ENCODE results near the gene CEP20.
A peak's percentile ranks its signal among the peaks of the same experiment; 100 is the strongest.
"Not testable (repeated sequence)": the region's sequence is repeated elsewhere in the genome, so short reads cannot be mapped to it uniquely, and the experiment has no call there.

The CEP20 gene, protein sequence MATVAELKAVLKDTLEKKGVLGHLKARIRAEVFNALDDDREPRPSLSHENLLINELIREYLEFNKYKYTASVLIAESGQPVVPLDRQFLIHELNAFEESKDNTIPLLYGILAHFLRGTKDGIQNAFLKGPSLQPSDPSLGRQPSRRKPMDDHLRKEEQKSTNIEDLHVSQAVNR

DNA sequence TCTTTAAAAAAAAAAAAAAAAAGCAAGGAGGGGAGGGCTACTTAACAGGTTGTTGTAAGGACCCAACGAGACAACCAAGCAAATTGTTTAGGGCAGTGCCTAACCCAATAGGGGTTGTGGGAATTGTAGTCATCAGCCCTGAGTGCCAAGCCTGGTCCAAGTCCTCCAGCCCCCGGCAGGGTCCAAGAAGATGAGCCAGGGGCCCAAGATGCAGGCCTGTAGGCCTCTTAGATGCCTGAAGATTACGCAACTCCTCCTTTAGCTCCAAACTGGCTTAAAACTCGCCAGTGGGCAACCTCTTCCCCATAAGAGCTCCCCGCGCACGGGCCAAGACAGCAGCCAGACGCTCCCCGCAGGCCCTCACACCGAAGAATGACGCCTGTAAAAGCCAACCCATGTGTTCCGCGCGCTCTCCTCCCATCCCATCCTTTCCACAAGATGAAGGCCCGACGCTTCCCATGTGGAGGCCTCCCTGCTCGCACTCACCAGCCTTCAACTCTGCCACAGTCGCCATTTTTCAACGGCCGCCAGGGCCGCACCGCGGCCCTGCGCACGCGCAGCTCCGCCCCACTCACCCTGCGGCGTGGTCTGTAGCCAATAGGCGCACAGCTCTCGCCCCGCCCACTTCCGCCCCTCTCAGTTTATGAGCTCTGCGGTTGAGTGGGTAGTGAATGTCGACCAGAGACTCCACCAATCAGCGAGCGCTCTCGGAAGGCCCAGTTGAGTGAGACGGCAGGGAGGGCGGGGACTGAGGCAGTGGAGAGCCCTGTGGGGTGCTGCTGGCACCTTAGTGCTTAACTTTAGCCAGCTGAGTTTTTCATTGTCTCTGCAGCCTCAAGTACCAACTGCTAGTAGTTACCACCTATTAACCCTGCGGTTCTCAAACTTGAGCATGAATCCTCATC lies at the start of gene CEP20:
Gene CEP20, minus strand, starts transcription at position 532 of the 905 bp plus-strand sequence. Its CDS starts 18 bp downstream, at position 514.
- H3K4me2 ChIP-seq (ENCODE audit: low read depth, low read length, poor library complexity, severe bottlenecking), result peak within 1 kb of the TSS; percentile 89
- no peaks in the 10 kb centered on the region for H3F3A ChIP-seq (ENCODE audit: low read depth)
- no peaks in the 10 kb centered on the region for H3K9me2 ChIP-seq (replicated peaks; ENCODE audit: low read depth, low read length)
- H3K4me1 ChIP-seq (ENCODE audit: insufficient read depth, low read length, poor library complexity, severe bottlenecking), result peaks cover 18% of the 10 kb centered on the region
- H4K20me1 ChIP-seq (ENCODE audit: insufficient read depth, low read length, poor library complexity, severe bottlenecking), result peaks cover 9% of the 10 kb centered on the region
- peak within 1 kb of the TSS; percentile 99 for H3K9ac ChIP-seq (ENCODE audit: low read depth, low read length, poor library complexity, severe bottlenecking)
- H3K36me3 ChIP-seq (ENCODE audit: insufficient read depth, low read length), result no peaks in the 10 kb centered on the region
- H3K4me3 ChIP-seq (ENCODE audit: low read length, poor library complexity, severe bottlenecking), result peak within 1 kb of the TSS; percentile 98
- TF ChIP-seq, protein P1, sequence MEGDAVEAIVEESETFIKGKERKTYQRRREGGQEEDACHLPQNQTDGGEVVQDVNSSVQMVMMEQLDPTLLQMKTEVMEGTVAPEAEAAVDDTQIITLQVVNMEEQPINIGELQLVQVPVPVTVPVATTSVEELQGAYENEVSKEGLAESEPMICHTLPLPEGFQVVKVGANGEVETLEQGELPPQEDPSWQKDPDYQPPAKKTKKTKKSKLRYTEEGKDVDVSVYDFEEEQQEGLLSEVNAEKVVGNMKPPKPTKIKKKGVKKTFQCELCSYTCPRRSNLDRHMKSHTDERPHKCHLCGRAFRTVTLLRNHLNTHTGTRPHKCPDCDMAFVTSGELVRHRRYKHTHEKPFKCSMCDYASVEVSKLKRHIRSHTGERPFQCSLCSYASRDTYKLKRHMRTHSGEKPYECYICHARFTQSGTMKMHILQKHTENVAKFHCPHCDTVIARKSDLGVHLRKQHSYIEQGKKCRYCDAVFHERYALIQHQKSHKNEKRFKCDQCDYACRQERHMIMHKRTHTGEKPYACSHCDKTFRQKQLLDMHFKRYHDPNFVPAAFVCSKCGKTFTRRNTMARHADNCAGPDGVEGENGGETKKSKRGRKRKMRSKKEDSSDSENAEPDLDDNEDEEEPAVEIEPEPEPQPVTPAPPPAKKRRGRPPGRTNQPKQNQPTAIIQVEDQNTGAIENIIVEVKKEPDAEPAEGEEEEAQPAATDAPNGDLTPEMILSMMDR (conservative IDR thresholded peaks at IDR 0.05; ENCODE audit: low read length), result no peak
- TF ChIP-seq EZH2phosphoT487 (IDR thresholded peaks at IDR 0.05; ENCODE audit: borderline replicate concordance), result no peak
- H3K79me2 ChIP-seq (ENCODE audit: insufficient read depth, low read length), result peaks cover 46% of the 10 kb centered on the region
- no peaks in the 10 kb centered on the region for H3K9me3 ChIP-seq (ENCODE audit: insufficient read depth, low read depth, low read length)
- H2AFZ ChIP-seq (ENCODE audit: low read length), result peak within 1 kb of the TSS; percentile 91
- no peaks in the 10 kb centered on the region for H3K27me3 ChIP-seq (ENCODE audit: insufficient read depth, low read length, poor library complexity, severe bottlenecking)

DNA sequence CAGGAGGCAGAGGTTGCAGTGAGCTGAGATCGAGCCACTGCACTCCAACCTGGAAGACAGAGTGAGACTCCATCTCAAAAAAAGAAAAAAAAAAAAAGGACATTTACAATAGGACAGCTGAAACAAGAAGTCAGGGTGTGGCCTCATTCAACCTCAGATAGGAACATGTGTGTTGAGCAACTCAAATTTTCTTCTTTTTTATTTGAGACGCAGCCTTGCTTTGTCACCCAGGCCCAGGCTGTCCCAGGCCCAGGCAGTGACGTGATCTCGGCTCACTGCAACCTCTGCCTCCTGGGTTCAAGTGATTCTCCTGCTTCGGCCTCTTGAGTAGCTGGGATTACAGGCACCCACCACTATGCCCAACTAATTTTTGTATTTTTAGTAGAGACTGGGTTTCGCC lies 48.4 kb upstream of the CEP20 start:
- H3K27me3 ChIP-seq (ENCODE audit: insufficient read depth, low read length, poor library complexity, severe bottlenecking); H3F3A ChIP-seq (ENCODE audit: low read depth); H3K4me2 ChIP-seq (ENCODE audit: low read depth, low read length, poor library complexity, severe bottlenecking); H3K4me1 ChIP-seq (ENCODE audit: insufficient read depth, low read length, poor library complexity, severe bottlenecking); H2AFZ ChIP-seq (ENCODE audit: low read length); H3K9me2 ChIP-seq (replicated peaks; ENCODE audit: low read depth, low read length); H4K20me1 ChIP-seq (ENCODE audit: insufficient read depth, low read length, poor library complexity, severe bottlenecking); H3K36me3 ChIP-seq (ENCODE audit: insufficient read depth, low read length); H3K9me3 ChIP-seq (ENCODE audit: insufficient read depth, low read depth, low read length); H3K4me3 ChIP-seq (ENCODE audit: low read length, poor library complexity, severe bottlenecking); H3K9ac ChIP-seq (ENCODE audit: low read depth, low read length, poor library complexity, severe bottlenecking); H3K79me2 ChIP-seq (ENCODE audit: insufficient read depth, low read length): not testable (repeated sequence)

DNA sequence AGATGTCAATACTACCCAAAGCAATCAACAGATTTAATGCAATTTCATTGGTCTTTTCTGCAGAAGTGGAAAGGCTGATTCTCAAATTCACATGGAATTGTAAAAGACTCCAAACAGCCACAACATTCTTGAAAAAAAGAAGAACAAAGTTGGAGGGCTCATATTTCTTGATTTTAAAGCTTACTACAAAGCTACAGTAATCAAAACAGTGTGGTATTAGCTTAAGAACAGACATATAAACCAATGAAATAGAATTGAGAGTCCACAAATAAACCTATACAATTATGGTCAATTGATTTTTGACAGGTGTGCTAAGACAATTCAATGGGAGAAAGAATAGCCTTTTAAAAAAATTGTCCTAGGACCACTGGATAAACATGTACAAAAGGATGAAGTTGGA lies 46.6 kb upstream of the CEP20 start:
- Histone ChIP-seq H3K9ac (ENCODE audit: low read depth, low read length, poor library complexity, severe bottlenecking) (no peak overlapping the region), H3K9me3 (ENCODE audit: insufficient read depth, low read depth, low read length) (no peaks in the 10 kb centered on the region), H3K36me3 (ENCODE audit: insufficient read depth, low read length) (no peaks in the 10 kb centered on the region), H3K27me3 (ENCODE audit: insufficient read depth, low read length, poor library complexity, severe bottlenecking) (no peaks in the 10 kb centered on the region), H4K20me1 (ENCODE audit: insufficient read depth, low read length, poor library complexity, severe bottlenecking) (no peaks in the 10 kb centered on the region), H3K4me1 (ENCODE audit: insufficient read depth, low read length, poor library complexity, severe bottlenecking) (no peaks in the 10 kb centered on the region), H3K4me3 (ENCODE audit: low read length, poor library complexity, severe bottlenecking) (no peak overlapping the region), H3K79me2 (ENCODE audit: insufficient read depth, low read length) (no peaks in the 10 kb centered on the region), H3K4me2 (ENCODE audit: low read depth, low read length, poor library complexity, severe bottlenecking) (no peak overlapping the region), H3F3A (ENCODE audit: low read depth) (no peaks in the 10 kb centered on the region), H3K9me2 (replicated peaks; ENCODE audit: low read depth, low read length) (no peaks in the 10 kb centered on the region), H2AFZ (ENCODE audit: low read length) (no peak overlapping the region)
- TF ChIP-seq EZH2phosphoT487 (IDR thresholded peaks at IDR 0.05; ENCODE audit: borderline replicate concordance), result no peak
- TF ChIP-seq, protein P1 (conservative IDR thresholded peaks at IDR 0.05; ENCODE audit: low read length), result no peak

All from Loucy (cell line).